NT2/D1 (cell line): ENCODE results near the gene ECI2.
"Not testable (repeated sequence)": the region's sequence is repeated elsewhere in the genome, so short reads cannot be mapped to it uniquely, and the experiment has no call there.

Experiments used
- DNase-seq: peaks from one replicate; pipeline ENCODE4 v3.0.0-alpha.2; 2011; ENCODE audit warnings: low read depth, low spot score
- H3K27me3 ChIP-seq: 2 replicates; pipeline ENCODE4 v1.6.0; 2011; ENCODE audit warnings: mild to moderate bottlenecking; ENCODE audit not compliant: insufficient read length, insufficient read depth
- H3K36me3 ChIP-seq: 2 replicates; pipeline ENCODE4 v1.6.1; 2011; ENCODE audit warnings: mild to moderate bottlenecking, low read length, mixed read lengths; ENCODE audit not compliant: insufficient read depth, insufficient read length
- H3K4me1 ChIP-seq: 2 replicates; pipeline ENCODE4 v1.5.1; 2011; ENCODE audit not compliant: insufficient read depth, insufficient read length
- H3K4me3 ChIP-seq: 2 replicates; pipeline ENCODE4 v1.5.1; 2011; ENCODE audit warnings: low read depth; ENCODE audit not compliant: insufficient read length
- H3K9ac ChIP-seq: 2 replicates; pipeline ENCODE4 v1.6.0; 2011; ENCODE audit warnings: low read depth; ENCODE audit not compliant: insufficient read length
- H3K9me3 ChIP-seq: 2 replicates; pipeline ENCODE4 v1.5.1; 2011; ENCODE audit warnings: mild to moderate bottlenecking, low read length; ENCODE audit not compliant: insufficient read depth
- SUZ12 ChIP-seq: IDR thresholded peaks from 2 replicates; pipeline ENCODE4 v1.6.1; 2011; ENCODE audit not compliant: insufficient read length, insufficient read depth; ENCODE audit errors: extremely low read depth
- YY1 ChIP-seq: IDR thresholded peaks from 2 replicates; pipeline ENCODE4 v1.6.1; 2011; ENCODE audit not compliant: insufficient read length, insufficient read depth
- ZNF274 ChIP-seq: IDR thresholded peaks from 2 replicates; pipeline ENCODE4 v1.6.1; 2011; ENCODE audit warnings: mild to moderate bottlenecking, low read depth, low read length

ECI2 gene

GRCh38 chr6:4102687-4103244 is 32.6 kb downstream of the ECI2 start:
- no peaks in the 10 kb centered on the region for H3K9me3 ChIP-seq
- no peaks in the 10 kb centered on the region for H3K27me3 ChIP-seq
- DNase-seq = no peak
- H3K36me3 ChIP-seq = no peaks in the 10 kb centered on the region
- no peak overlapping the region for H3K9ac ChIP-seq
- no peak overlapping the region for H3K4me3 ChIP-seq
- H3K4me1 ChIP-seq = no peaks in the 10 kb centered on the region
- no peak for TF ChIP-seq SUZ12
- no peak for TF ChIP-seq ZNF274
- no peak for TF ChIP-seq YY1

GRCh38 chr6:4101298-4101697 is 34.1 kb downstream of the ECI2 start:
- Histone ChIP-seq H3K9ac (no peak overlapping the region), H3K36me3 (no peaks in the 10 kb centered on the region), H3K4me3 (no peak overlapping the region), H3K4me1 (no peaks in the 10 kb centered on the region), H3K27me3 (no peaks in the 10 kb centered on the region), H3K9me3 (no peaks in the 10 kb centered on the region)
- TF ChIP-seq ZNF274 (no peak), SUZ12 (no peak), YY1 (no peak)
- no peak for DNase-seq

- Histone ChIP-seq H3K4me3 (no peak overlapping the region), H3K36me3 (no peaks in the 10 kb centered on the region), H3K9ac (no peak overlapping the region), H3K4me1 (no peaks in the 10 kb centered on the region), H3K27me3 (no peaks in the 10 kb centered on the region), H3K9me3 (no peaks in the 10 kb centered on the region)
- DNase-seq = no peak
- no peak for TF ChIP-seq SUZ12
- no peak for TF ChIP-seq YY1
- no peak for TF ChIP-seq ZNF274
Observed at GRCh38 chr6:4100655-4101054, 34.7 kb downstream of the ECI2 start.

GRCh38 chr6:4093288-4093687 is 42.1 kb downstream of the ECI2 start:
- no peak for TF ChIP-seq YY1
- no peak for TF ChIP-seq SUZ12
- TF ChIP-seq ZNF274 = no peak
- Histone ChIP-seq H3K9me3 (no peaks in the 10 kb centered on the region; the same call in 1 of the 2 replicates), H3K36me3 (no peaks in the 10 kb centered on the region), H3K27me3 (no peaks in the 10 kb centered on the region), H3K4me1 (no peaks in the 10 kb centered on the region), H3K4me3 (no peak overlapping the region), H3K9ac (no peak overlapping the region)
- no peak for DNase-seq

- Histone ChIP-seq H3K9me3 (no peaks in the 10 kb centered on the region; the same call in 1 of the 2 replicates), H3K9ac (no peak overlapping the region), H3K4me1 (no peaks in the 10 kb centered on the region), H3K4me3 (no peak overlapping the region), H3K27me3 (no peaks in the 10 kb centered on the region), H3K36me3 (no peaks in the 10 kb centered on the region)
- no peak for TF ChIP-seq SUZ12
- no peak for TF ChIP-seq YY1
- no peak for TF ChIP-seq ZNF274
- no peak for DNase-seq
Observed at GRCh38 chr6:4091941-4092340, 43.4 kb downstream of the ECI2 start.

GRCh38 chr6:4090043-4090442 is 45.3 kb downstream of the ECI2 start:
- not testable (repeated sequence) for H3K9me3 ChIP-seq, H3K27me3 ChIP-seq, H3K4me3 ChIP-seq, H3K9ac ChIP-seq, H3K36me3 ChIP-seq, H3K4me1 ChIP-seq, DNase-seq

- H3K36me3 ChIP-seq = no peaks in the 10 kb centered on the region
- H3K27me3 ChIP-seq = no peaks in the 10 kb centered on the region
- DNase-seq = no peak
- TF ChIP-seq ZNF274 = no peak
- no peak for TF ChIP-seq SUZ12
- TF ChIP-seq YY1 = no peak
- H3K4me3 ChIP-seq = no peak overlapping the region
- no peaks in the 10 kb centered on the region; the same call in 1 of the 2 replicates for H3K9me3 ChIP-seq
- H3K9ac ChIP-seq = no peak overlapping the region
- H3K4me1 ChIP-seq = no peaks in the 10 kb centered on the region
Observed at GRCh38 chr6:4088704-4089103, 46.7 kb downstream of the ECI2 start.

GRCh38 chr6:4085332-4085700 is 50.1 kb downstream of the ECI2 start:
- Histone ChIP-seq H3K4me1 (no peaks in the 10 kb centered on the region), H3K9me3 (no peaks in the 10 kb centered on the region), H3K27me3 (no peaks in the 10 kb centered on the region), H3K4me3 (no peak overlapping the region), H3K36me3 (no peaks in the 10 kb centered on the region), H3K9ac (no peak overlapping the region)
- no peak for DNase-seq
- TF ChIP-seq SUZ12 (no peak), YY1 (no peak), ZNF274 (no peak)
